H1 (cell line): ENCODE data around the gene TMED10. TPM values are rescaled to one million over a fixed set of nuclear protein-coding genes. Genes with fewer than 3 reads are reported as not detected.

Experiments used
- CTCF ChIA-PET: fragments of 300-600 bp; sonication (Branson Sonifier 250); formaldehyde crosslinking; loops from one replicate; lab custom pipeline; 2021; ENCODE audit not compliant: partially characterized antibody; lab: Charles Lee
- POLR2A ChIA-PET: fragments of 300-600 bp; sonication (Branson Sonifier 250); formaldehyde crosslinking; loops from one replicate; lab custom pipeline; 2021; ENCODE audit warnings: inconsistent platforms; ENCODE audit not compliant: partially characterized antibody; lab: Charles Lee
- DNase-seq, 2 experiments: peaks; one replicate each; pipeline versions ENCODE4 v3.0.0 to v3.0.0-alpha.2; 2010 to 2022; ENCODE audit warnings: low spot score in 2 of 2, low read depth in 1 of 2, mixed read lengths in 1 of 2
- FAIRE-seq: peaks from 2 replicates; lab custom pipeline; 2011; peaks lifted over from hg19 to GRCh38; lab: Jason Lieb, UNC
- H2AFZ ChIP-seq: 2 replicates; pipeline ENCODE4 v1.8.1; 2012; ENCODE audit warnings: low read length, inconsistent platforms
- H2AK5ac ChIP-seq: 2 replicates; pipeline ENCODE4 v1.6.1; 2013; ENCODE audit warnings: low read depth, low read length
- H2BK120ac ChIP-seq: replicated peaks from 2 replicates; pipeline ENCODE3; 2013; ENCODE audit warnings: low read depth, low read length, inconsistent platforms
- H2BK12ac ChIP-seq: 2 replicates; pipeline ENCODE4 v1.6.1; 2013; ENCODE audit warnings: low read depth, low read length
- H2BK15ac ChIP-seq: 2 replicates; pipeline ENCODE4 v1.6.1; 2013; ENCODE audit warnings: low read length
- H2BK20ac ChIP-seq: 2 replicates; pipeline ENCODE4 v1.6.1; 2013; ENCODE audit warnings: low read length
- H2BK5ac ChIP-seq: 2 replicates; pipeline ENCODE4 v1.6.1; 2013; ENCODE audit warnings: low read depth, low read length
- H3K14ac ChIP-seq: 2 replicates; pipeline ENCODE4 v1.6.1; 2013; ENCODE audit warnings: inconsistent platforms; ENCODE audit not compliant: insufficient read length
- H3K18ac ChIP-seq: 2 replicates; pipeline ENCODE4 v1.6.1; 2013; ENCODE audit warnings: low read length; ENCODE audit errors: extremely low read depth
- H3K23ac ChIP-seq: 2 replicates; pipeline ENCODE4 v1.6.1; 2013; ENCODE audit warnings: inconsistent platforms; ENCODE audit not compliant: insufficient read length
- H3K23me2 ChIP-seq: 2 replicates; pipeline ENCODE4 v1.6.1; 2013; ENCODE audit warnings: low read depth, low read length
- H3K27ac ChIP-seq: 2 replicates; pipeline ENCODE4 v1.6.1; 2011; ENCODE audit warnings: low read depth, low read length, inconsistent platforms
- H3K27me3 ChIP-seq, 4 experiments: replicated peaks in 1 of 4; 1 replicate in 1 of 4; 2 replicates in 3 of 4; pipeline versions ENCODE4 v1.6.1 to v1.8.1; 2011 to 2013; ENCODE audit warnings: low read length in 3 of 4, mild to moderate bottlenecking in 3 of 4, inconsistent platforms in 2 of 4, mixed read lengths in 2 of 4, moderate library complexity in 1 of 4; ENCODE audit not compliant: control insufficient read depth in 3 of 4, insufficient read depth in 3 of 4; ENCODE audit errors: extremely low read depth in 1 of 4
- H3K36me3 ChIP-seq, 4 experiments: 2 replicates each; pipeline versions ENCODE4 v1.6.1 to v1.8.1; 2011 to 2013; ENCODE audit warnings: mild to moderate bottlenecking in 4 of 4, low read length in 3 of 4, moderate library complexity in 2 of 4, control low read depth in 1 of 4, inconsistent platforms in 1 of 4; ENCODE audit not compliant: insufficient read depth in 4 of 4, control insufficient read depth in 2 of 4
- H3K4ac ChIP-seq: replicated peaks from 2 replicates; pipeline ENCODE3; 2013; ENCODE audit warnings: low read length, low read depth, mixed read lengths, inconsistent platforms; ENCODE audit not compliant: insufficient read length
- H3K4me1 ChIP-seq, 4 experiments: replicated peaks in 1 of 4; 1 replicate in 1 of 4; 2 replicates in 3 of 4; pipeline versions ENCODE4 v1.6.1 to v1.8.1; 2011 to 2013; ENCODE audit warnings: low read length in 3 of 4, inconsistent platforms in 2 of 4, mixed read lengths in 1 of 4; ENCODE audit not compliant: insufficient read depth in 4 of 4, control insufficient read depth in 3 of 4
- H3K4me2 ChIP-seq, 2 experiments: 2 replicates each; pipeline versions ENCODE4 v1.6.1 to v1.8.1; 2011 to 2013; ENCODE audit warnings: low read depth in 2 of 2, low read length in 2 of 2, control low read depth in 1 of 2, inconsistent platforms in 1 of 2, mild to moderate bottlenecking in 1 of 2; ENCODE audit not compliant: insufficient read depth in 1 of 2
- H3K4me3 ChIP-seq, 4 experiments: fragments of 200-600, 300-600 bp in 1 of 4; sonication (generic), shearing (Covaris generic), sonication (Bioruptor Twin) in 1 of 4; 2 replicates each; pipeline versions ENCODE4 v1.5.1 to v1.8.1; 2011 to 2016; ENCODE audit warnings: low read length in 4 of 4, low read depth in 3 of 4, control low read depth in 2 of 4, inconsistent platforms in 2 of 4, mild to moderate bottlenecking in 2 of 4, mixed read lengths in 1 of 4, moderate library complexity in 1 of 4; ENCODE audit not compliant: insufficient read depth in 2 of 4; ENCODE audit errors: extremely low read depth in 1 of 4
- H3K56ac ChIP-seq: replicated peaks from 2 replicates; pipeline ENCODE3; 2013; ENCODE audit warnings: low read depth, mild to moderate bottlenecking, mixed read lengths, low read length, inconsistent platforms; ENCODE audit not compliant: insufficient read length
- H3K79me1 ChIP-seq: 2 replicates; pipeline ENCODE4 v1.6.1; 2013; ENCODE audit warnings: low read depth, low read length, control low read depth
- H3K79me2 ChIP-seq, 2 experiments: 2 replicates each; pipeline versions ENCODE4 v1.6.1 to v1.8.1; 2012 to 2013; ENCODE audit warnings: low read length in 2 of 2, mild to moderate bottlenecking in 2 of 2, inconsistent platforms in 1 of 2; ENCODE audit not compliant: insufficient read depth in 2 of 2, control insufficient read depth in 1 of 2
- H3K9ac ChIP-seq, 4 experiments: replicated peaks in 1 of 4; 1 replicate in 1 of 4; 2 replicates in 3 of 4; pipeline versions ENCODE4 v1.6.1 to v1.8.1; 2011 to 2013; ENCODE audit warnings: low read depth in 3 of 4, low read length in 3 of 4, control low read depth in 2 of 4, mild to moderate bottlenecking in 2 of 4, moderate library complexity in 2 of 4, inconsistent platforms in 1 of 4; ENCODE audit errors: extremely low read depth in 1 of 4
- H3K9me3 ChIP-seq, 2 experiments: 2 replicates each; pipeline versions ENCODE4 v1.6.1 to v1.8.1; 2012 to 2013; ENCODE audit warnings: mild to moderate bottlenecking in 2 of 2, moderate library complexity in 2 of 2, control low read depth in 1 of 2, inconsistent platforms in 1 of 2, low read depth in 1 of 2, low read length in 1 of 2, mixed read lengths in 1 of 2; ENCODE audit not compliant: insufficient read depth in 2 of 2
- H4K20me1 ChIP-seq, 2 experiments: replicated peaks in 1 of 2; 2 replicates each; pipeline versions ENCODE3 to v1.8.1; 2011 to 2013; ENCODE audit warnings: inconsistent platforms in 2 of 2, low read length in 2 of 2, mild to moderate bottlenecking in 1 of 2; ENCODE audit not compliant: insufficient read depth in 2 of 2, control insufficient read depth in 1 of 2
- H4K5ac ChIP-seq: 2 replicates; pipeline ENCODE4 v1.6.1; 2013; ENCODE audit warnings: low read length, low read depth, mixed read lengths, inconsistent platforms; ENCODE audit not compliant: insufficient read length
- H4K8ac ChIP-seq: 2 replicates; pipeline ENCODE4 v1.8.0; 2013; ENCODE audit warnings: mild to moderate bottlenecking, moderate library complexity, low read length, inconsistent platforms; ENCODE audit not compliant: insufficient read depth; ENCODE audit errors: extremely low read depth
- H4K91ac ChIP-seq: replicated peaks from 2 replicates; pipeline ENCODE3; 2013; ENCODE audit warnings: low read length, mixed read lengths, inconsistent platforms; ENCODE audit not compliant: insufficient read length
- E2F6 ChIP-seq: IDR thresholded peaks from 2 replicates; pipeline ENCODE4 v1.6.1; 2012; ENCODE audit warnings: inconsistent platforms
- EGR1 ChIP-seq: IDR thresholded peaks from 2 replicates; pipeline ENCODE4 v1.6.1; 2011; ENCODE audit warnings: low read depth, low read length, borderline replicate concordance
- KDM4A ChIP-seq: IDR thresholded peaks from one replicate; pipeline ENCODE4 v1.7.1; 2012; ENCODE audit warnings: low read depth, mild to moderate bottlenecking, moderate library complexity, low read length, inconsistent platforms; ENCODE audit not compliant: severe bottlenecking
- PHF8 ChIP-seq: fragments of 200-600 bp; sonication (generic); conservative IDR thresholded peaks from 2 replicates; pipeline ENCODE4 v1.7.1; 2012; ENCODE audit warnings: low read depth, mild to moderate bottlenecking, inconsistent platforms, low read length, moderate library complexity
- RFX5 ChIP-seq: IDR thresholded peaks from 2 replicates; pipeline ENCODE4 v1.6.1; 2011; ENCODE audit warnings: low read depth, low read length, improper control_type of control experiment, borderline replicate concordance
- TEAD4 ChIP-seq: IDR thresholded peaks from 2 replicates; pipeline ENCODE4 v1.6.1; 2012; ENCODE audit warnings: low read depth, low read length, inconsistent platforms, mixed read lengths
- YY1 ChIP-seq: IDR thresholded peaks from 2 replicates; pipeline ENCODE4 v1.6.1; 2011; ENCODE audit warnings: low read depth, mild to moderate bottlenecking, low read length
- ZNF274 ChIP-seq: IDR thresholded peaks from 2 replicates; pipeline ENCODE4 v1.7.0; 2012; ENCODE audit warnings: low read length, borderline replicate concordance; ENCODE audit errors: extremely low read depth
- WGBS, 2 experiments: shearing (Covaris generic) in 1 of 2; methylation state at CpG; one replicate each; pipeline versions ENCODE4 v1.1.6 to v1.1.7; 2013 to 2015; ENCODE audit warnings: low lambda C conversion rate in 2 of 2, mixed read lengths in 2 of 2, inconsistent platforms in 1 of 2, low coverage in 1 of 2, missing lambda C conversion rate in 1 of 2; ENCODE audit not compliant: insufficient replicate concordance in 2 of 2, insufficient coverage in 1 of 2, insufficient read length in 1 of 2; ENCODE audit errors: extremely low coverage in 1 of 2, missing lambda C conversion rate in 1 of 2; 5-methylcytosine and 5-hydroxymethylcytosine counted together
- polyA plus RNA-seq, 7 experiments: library from polyadenylated mRNA; depleted of rRNA in 3 of 7; stranded (reverse) in 5 of 7; unstranded in 2 of 7; fragments of >200 nt in 5 of 7; fragments of 200-250 nt in 2 of 7; gene quantifications; 1 replicate in 5 of 7; 2 replicates in 1 of 7; 4 replicates in 1 of 7; pipeline versions ENCODE4 v1.2.1 to v1.2.3, GENCODE V29; 2011 to 2013; ENCODE audit warnings: missing spikeins in 2 of 7, mixed read lengths in 2 of 7
- total RNA-seq: library from RNA; stranded (reverse); fragmentation: NEBNext Ultra II Directional; extraction: Animal tissue kit (Norgen Biotek cat#: 25700); gene quantifications from 2 replicates; pipeline ENCODE4 v1.2.1, GENCODE V29; 2021

TMED10 gene
- total and polyA plus RNA-seq, 2 of the 8 experiments (the other 6 are each of a cell fraction or from before 2014, with no cell fraction given) = 218 to 250 TPM

- Histone ChIP-seq H3K27ac (no peak overlapping the region), H3K79me1 (no peaks in the 10 kb centered on the region; the same call in 1 of the 2 replicates), H3K23ac (no peak overlapping the region), H3K4me1 (peaks cover 0 to 5% (median 1%) of the 10 kb centered on the region in 4 experiments; a peak in 3 of 7 replicates), H4K8ac (no peak overlapping the region), H2BK12ac (no peak overlapping the region), H3K4me3 (no peak overlapping the region), H2BK120ac (no peak overlapping the region), H2BK20ac (no peak overlapping the region), H3K56ac (no peak overlapping the region), H3K14ac (no peak overlapping the region), H2BK15ac (no peak overlapping the region), H3K4ac (no peak overlapping the region), H4K91ac (no peak overlapping the region), H2BK5ac (no peak overlapping the region), H3K36me3 (peaks cover 0 to 8% (median 1%) of the 10 kb centered on the region in 4 experiments; a peak in 4 of 8 replicates), H2AFZ (no peak overlapping the region), H3K4me2 (no peak overlapping the region), H2AK5ac (no peak overlapping the region), H3K9ac (no peak overlapping the region), H3K27me3 (no peaks in the 10 kb centered on the region), H3K79me2 (peaks cover 0 to 6% of the 10 kb centered on the region in 2 experiments; a peak in 2 of 4 replicates), H3K23me2 (no peaks in the 10 kb centered on the region), H4K20me1 (no peaks in the 10 kb centered on the region), H4K5ac (no peak overlapping the region), H3K18ac (no peak overlapping the region), H3K9me3 (no peaks in the 10 kb centered on the region)
- POLR2A ChIA-PET = no interaction called here
- FAIRE-seq (no peak), DNase-seq (no peak)
- no peak for TF ChIP-seq PHF8
- no peak for TF ChIP-seq KDM4A
- TF ChIP-seq YY1 = no peak
- no peak for TF ChIP-seq TEAD4
- TF ChIP-seq EGR1 = no peak
- TF ChIP-seq RFX5 = no peak
- TF ChIP-seq E2F6 = no peak
- no peak for TF ChIP-seq ZNF274
- WGBS, 2 experiments = 88% methylated on average over 2 of the region's 2 CpGs; no CpG with 5 or more reads in 1 of the 2 experiments
- CTCF ChIA-PET = no interaction called here
Measured at GRCh38 chr14:75150150-75150549, 26.3 kb downstream of the TMED10 start.
